ENCODE results near the gene PARP12.

The PARP12 gene

DNA sequence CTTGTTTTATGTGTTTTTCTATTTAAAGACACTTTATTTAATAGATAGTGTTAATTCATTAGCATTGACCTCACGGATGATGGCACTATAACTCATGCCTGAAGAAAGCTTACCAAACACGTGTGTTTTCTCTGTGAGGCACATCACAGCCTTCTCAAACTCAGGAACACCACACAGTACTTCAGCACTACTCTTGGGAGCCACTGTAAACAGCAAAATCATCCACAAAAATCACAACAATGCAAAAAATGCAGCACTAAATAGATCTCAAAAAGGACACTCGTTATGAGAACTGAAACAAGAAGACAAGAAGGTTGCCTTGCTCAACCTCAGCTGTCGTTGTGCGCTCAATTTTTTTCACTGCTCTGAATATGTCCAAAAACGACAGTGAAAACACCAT lies 12.0 kb upstream of the PARP12 start:
- DNase-seq (ENCODE audit: low spot score) = no peak
- TF ChIP-seq, protein P1, sequence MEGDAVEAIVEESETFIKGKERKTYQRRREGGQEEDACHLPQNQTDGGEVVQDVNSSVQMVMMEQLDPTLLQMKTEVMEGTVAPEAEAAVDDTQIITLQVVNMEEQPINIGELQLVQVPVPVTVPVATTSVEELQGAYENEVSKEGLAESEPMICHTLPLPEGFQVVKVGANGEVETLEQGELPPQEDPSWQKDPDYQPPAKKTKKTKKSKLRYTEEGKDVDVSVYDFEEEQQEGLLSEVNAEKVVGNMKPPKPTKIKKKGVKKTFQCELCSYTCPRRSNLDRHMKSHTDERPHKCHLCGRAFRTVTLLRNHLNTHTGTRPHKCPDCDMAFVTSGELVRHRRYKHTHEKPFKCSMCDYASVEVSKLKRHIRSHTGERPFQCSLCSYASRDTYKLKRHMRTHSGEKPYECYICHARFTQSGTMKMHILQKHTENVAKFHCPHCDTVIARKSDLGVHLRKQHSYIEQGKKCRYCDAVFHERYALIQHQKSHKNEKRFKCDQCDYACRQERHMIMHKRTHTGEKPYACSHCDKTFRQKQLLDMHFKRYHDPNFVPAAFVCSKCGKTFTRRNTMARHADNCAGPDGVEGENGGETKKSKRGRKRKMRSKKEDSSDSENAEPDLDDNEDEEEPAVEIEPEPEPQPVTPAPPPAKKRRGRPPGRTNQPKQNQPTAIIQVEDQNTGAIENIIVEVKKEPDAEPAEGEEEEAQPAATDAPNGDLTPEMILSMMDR (IDR thresholded peaks at IDR 0.05; ENCODE audit: extremely low read depth, insufficient read depth, missing control alignments) = no peak
- in situ Hi-C loops (cut with MboI; ENCODE audit: low pct_unique_long_range_greater_than_20kb, low sequenced_read_pairs, unreplicated experiment) = no loop called here

DNA sequence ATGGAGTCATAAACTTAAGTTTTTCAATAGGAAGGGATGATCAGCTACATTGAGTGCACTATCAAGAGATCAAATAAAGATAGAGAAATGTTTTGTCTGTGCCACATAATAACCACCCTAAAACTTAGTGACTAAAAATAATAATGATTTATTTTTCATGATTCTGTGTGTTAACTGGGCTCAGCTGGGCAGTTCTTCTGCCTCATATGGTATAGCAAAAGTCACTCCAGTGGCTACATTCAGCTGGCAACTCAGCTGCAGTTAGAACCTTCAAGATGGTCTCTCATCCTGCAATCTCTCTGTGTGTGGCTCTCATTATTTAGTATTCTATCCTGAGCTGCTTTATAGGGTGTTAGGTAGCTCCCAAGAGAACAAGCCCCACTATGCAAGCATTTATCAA lies 7.8 kb upstream of the PARP12 start:
- in situ Hi-C loops (cut with MboI; ENCODE audit: low pct_unique_long_range_greater_than_20kb, low sequenced_read_pairs, unreplicated experiment) = no loop called here
- TF ChIP-seq, protein P1 (IDR thresholded peaks at IDR 0.05; ENCODE audit: extremely low read depth, insufficient read depth, missing control alignments) = no peak
- DNase-seq (ENCODE audit: low spot score) = no peak

DNA sequence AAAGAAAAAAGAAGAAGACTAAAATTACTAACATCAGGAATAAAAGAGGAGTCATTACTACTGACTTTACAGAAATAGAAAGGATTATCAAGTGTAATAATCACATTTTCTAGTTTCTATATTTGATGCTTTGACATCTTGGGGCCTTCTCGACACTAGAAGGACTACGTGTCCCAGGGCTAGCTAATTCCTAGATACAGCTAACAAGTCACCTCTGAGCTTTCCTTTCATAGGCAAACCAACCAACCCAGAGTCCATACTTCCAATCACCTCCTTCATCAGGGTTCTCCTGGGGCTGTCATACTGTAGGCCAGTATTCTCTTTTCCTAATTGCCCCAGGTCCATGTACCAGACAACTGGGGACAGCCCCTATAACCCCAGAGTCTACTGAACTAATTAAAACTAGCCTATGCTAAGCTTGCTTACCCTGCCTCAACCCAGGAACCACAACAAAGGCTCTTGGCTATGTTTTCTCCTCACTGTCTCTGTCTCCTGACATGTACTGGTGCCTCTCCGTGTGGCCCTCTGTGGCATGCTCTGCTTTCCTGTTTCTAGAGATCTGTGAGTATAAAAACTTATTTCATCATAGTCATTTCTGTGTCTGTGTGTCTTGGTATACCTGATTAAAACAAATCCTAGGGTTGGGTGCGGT lies 6.7 kb upstream of the PARP12 start:
- in situ Hi-C loops (cut with MboI; ENCODE audit: low pct_unique_long_range_greater_than_20kb, low sequenced_read_pairs, unreplicated experiment) = no loop called here
- DNase-seq (ENCODE audit: low spot score) = no peak
- TF ChIP-seq, protein P1 (IDR thresholded peaks at IDR 0.05; ENCODE audit: extremely low read depth, insufficient read depth, missing control alignments) = no peak

DNA sequence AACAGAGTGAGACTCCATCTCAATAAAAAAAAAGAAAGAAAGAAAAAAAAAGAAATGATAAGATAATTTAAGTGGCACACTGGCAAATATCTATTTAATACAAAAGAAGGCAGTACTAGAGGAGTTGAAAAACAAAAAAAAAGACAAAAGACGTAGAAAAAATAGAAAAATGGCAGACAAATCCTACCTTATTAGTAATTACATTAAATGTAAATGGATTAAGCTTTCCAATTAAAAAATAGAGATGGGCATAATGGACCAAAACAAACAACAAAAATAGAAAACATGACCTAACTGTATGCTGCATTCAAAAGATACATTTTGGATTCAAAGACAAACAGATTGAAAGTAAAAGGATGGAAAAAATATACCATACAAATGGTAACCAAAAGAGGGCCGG lies 5.3 kb upstream of the PARP12 start:
- in situ Hi-C loops (cut with MboI; ENCODE audit: low pct_unique_long_range_greater_than_20kb, low sequenced_read_pairs, unreplicated experiment) = no loop called here
- TF ChIP-seq, protein P1 (IDR thresholded peaks at IDR 0.05; ENCODE audit: extremely low read depth, insufficient read depth, missing control alignments) = no peak
- DNase-seq (ENCODE audit: low spot score) = no peak

DNA sequence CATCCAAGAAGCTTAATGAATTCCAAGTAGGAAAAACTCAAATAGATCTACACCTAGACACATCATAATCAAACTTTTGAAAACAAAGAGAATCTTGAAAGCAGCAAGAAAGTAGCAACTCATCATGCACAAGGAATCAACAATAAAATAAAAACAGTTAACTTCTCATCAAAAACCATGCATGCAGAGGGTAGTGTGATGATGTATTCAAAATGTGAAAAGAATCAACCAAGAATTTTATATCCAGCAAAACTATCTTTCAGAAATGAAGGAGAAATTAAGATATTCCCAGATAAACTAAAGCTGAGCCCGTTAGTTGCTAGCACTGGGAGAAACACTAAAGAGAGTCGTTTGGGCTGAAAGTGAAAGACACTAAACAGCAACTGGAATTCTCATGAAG lies 4.3 kb upstream of the PARP12 start:
- DNase-seq (ENCODE audit: low spot score) = no peak
- TF ChIP-seq, protein P1 (IDR thresholded peaks at IDR 0.05; ENCODE audit: extremely low read depth, insufficient read depth, missing control alignments) = no peak
- in situ Hi-C loops (cut with MboI; ENCODE audit: low pct_unique_long_range_greater_than_20kb, low sequenced_read_pairs, unreplicated experiment) = no loop called here

DNA sequence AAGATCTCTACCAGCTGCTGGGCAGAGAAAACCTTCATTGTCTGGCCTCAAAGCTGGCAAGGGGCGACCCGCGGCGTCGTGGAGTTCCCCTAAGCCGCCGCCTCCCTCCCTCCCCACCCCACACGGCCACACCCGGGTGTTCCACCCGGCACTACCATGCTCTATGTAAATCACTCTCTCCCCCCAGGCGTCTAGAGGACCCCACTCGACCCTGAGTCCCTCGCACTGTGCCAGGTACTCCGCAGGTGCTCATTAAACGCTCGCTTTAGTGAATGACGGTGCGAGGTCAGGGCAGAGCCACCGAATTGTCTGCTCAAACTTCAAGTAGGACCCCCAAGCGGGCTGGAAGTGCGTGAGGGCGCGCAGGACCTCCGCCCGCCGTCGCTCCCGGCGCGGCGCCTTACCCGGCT lies 628 bp downstream of the PARP12 start:
- peak; percentile 65 for DNase-seq (ENCODE audit: low spot score)
- TF ChIP-seq, protein P1 (IDR thresholded peaks at IDR 0.05; ENCODE audit: extremely low read depth, insufficient read depth, missing control alignments) = no peak
- in situ Hi-C loops (cut with MboI; ENCODE audit: low pct_unique_long_range_greater_than_20kb, low sequenced_read_pairs, unreplicated experiment) = no loop called here

DNA sequence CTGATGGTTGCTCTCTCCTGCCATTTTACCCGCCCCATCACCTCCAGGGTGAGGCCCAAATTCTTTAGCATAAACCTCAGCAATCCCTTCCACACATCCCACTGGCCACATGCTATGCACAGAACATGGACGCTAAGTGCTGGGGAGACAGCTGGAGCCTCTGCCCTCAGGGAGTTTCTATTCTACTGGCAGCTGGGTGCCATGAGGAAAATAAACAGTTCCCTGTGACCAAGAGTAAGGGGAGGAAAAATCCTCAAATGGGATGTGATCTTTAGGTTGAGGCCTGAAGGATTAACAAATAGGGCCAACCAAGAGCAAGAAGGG lies 1.2 kb downstream of the PARP12 start:
- no peak for DNase-seq (ENCODE audit: low spot score)
- TF ChIP-seq, protein P1 (IDR thresholded peaks at IDR 0.05; ENCODE audit: extremely low read depth, insufficient read depth, missing control alignments) = no peak
- in situ Hi-C loops (cut with MboI; ENCODE audit: low pct_unique_long_range_greater_than_20kb, low sequenced_read_pairs, unreplicated experiment) = no loop called here
